HG03558 (cell line): ENCODE data around the gene CUX1.
"Not testable (repeated sequence)": the region's sequence is repeated elsewhere in the genome, so short reads cannot be mapped to it uniquely, and the experiment has no call there.

Source experiments
- ATAC-seq: cut with Tn5 transposase; IDR thresholded peaks from one replicate; pipeline ENCODE4 v1.9.1; 2021; ENCODE audit warnings: moderate number of reproducible peaks; ENCODE audit not compliant: unreplicated experiment; ENCODE audit errors: extremely low read depth

The CUX1 gene

DNA sequence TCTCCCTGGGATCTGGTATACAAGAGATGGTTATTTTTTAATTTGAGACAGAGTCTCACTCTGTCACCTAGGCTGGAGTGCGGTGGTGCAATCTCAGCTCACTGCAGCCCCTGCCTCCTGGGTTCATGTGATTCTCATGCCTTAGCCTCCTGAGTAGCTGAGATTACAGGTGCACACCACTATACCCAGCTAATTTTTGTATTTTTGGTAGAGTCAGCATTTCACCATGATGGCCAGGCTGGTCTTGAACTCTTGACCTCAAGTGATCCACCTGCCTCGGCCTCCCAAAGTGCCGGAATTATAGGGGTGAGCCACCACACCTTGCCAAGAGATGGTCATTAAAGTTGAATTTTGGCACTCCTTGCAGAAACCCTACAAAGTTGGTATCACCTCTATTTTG, 71.1 kb downstream of the CUX1 start:
- not testable (repeated sequence) for ATAC-seq

DNA sequence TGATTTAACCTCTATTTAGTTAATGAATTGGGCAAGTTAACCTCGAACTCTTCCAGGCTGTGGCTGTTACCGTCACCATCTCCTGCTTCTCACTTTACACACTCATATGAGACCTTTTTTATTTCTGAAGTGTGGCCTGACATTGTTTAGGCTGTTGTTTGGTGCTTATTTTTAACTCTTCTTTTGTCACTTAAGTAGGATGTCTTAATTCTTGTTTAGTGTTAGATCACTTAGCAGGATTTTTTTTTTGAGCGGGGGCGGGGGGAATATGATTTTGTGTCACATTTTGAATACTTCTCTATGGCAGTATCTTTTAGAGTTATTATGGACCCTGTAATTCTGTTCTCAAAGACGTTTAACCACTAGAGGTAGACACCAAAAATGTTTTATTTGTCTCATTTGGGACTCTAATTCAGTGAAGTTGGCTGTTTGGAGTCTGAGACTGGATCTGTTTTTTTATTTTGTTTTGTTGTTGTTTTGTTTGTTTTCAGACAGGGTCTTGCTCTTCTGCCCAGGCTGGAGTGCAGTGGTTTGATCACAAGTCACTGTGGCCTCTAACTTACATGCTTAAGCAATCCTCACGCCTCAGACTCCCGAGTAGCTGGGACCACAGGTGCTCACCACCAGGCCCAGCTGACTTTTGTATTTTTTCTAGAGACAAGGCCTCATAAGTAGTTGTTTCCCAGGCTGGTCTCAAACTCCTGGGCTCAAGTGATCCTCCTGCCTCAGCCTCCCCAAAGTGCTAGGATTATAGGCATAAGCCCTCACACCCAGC, 73.5 kb downstream of the CUX1 start:
- no peak for ATAC-seq

DNA sequence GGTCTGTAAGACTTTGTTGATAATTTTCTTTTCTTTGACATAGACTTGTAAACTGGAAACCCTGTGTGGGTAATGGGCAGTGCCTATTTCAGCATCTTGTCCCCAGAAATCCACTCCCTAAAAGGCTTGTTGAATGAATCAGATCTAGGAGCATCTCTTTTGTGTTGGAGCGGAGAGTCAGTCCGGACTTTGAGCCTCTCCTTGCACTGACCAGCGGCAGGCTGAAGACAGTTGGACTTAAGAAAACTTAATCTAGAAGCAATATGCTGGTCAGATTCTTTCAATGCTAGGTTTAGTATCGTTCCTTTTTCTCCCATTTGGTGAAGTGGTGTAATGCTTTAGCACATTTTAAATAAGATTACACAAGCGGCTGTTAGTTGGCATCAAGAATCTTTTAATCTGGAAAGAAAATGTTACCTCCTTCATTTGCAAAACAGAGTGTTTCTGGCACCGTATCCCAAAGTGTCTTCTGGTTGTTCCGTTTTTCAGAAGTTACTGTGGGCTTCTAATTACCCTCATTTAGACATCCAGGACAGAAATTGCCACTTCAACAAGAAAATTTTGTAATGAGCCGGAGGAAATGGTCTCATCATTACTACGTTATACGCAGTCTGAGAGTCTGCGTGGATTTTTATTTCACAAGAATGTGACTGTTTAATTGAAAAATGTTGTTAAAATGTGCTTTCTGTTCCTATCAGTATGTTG, 74.7 kb downstream of the CUX1 start:
- no peak for ATAC-seq

DNA sequence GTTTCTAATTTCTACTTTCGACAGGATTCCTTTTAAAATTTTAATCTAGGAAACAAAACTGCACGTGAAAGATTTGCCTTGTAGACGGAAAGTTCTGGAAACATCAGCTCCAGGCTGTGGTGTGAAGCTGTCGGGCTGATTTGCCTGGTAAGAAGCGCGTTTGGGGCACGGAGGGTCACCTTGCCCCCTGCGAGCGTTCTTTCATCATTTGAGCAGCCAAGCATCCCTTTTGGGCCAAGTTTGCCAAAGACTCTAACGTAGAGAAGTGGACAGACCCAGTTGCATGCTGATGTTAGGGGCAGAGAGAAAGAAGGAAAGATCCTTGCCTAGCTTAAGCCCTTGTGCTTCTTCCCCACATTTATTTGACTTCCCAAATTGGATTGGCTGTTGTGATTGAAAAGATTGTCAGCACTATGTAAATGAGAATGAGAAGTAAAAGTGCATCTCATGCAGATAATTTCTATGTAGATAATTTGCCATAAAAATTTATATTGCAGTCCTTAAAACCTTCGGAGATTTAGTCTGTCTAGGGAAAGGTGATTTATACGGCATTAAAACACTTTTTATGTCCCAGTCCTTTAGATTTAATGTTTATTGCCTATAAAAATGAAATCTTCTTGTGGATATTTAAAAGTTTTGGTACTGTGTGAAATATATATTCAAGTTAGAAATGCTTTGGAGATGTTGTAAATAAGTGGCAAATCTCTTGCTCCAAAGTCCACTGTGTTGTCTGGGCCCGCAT, 76.1 kb downstream of the CUX1 start:
- no peak for ATAC-seq

DNA sequence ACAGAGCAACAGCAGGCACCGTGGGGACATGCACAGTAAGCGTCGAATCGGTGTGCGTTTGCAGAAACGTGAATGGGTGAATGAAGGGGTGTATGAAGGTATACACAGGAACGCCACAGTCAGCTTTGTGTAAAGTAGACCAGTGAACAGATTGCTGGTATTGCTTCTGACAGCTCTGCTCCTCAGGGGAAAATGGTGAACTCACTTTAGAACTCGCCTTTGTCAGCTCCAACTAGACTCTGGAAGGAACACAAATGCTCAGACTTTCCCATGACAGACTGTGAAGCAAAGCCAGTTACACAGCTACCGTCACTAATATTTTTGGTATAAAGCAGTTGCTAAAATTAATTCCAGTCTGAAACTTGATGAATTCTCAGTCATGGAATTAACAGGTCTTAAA, 78.9 kb downstream of the CUX1 start:
- no peak for ATAC-seq

DNA sequence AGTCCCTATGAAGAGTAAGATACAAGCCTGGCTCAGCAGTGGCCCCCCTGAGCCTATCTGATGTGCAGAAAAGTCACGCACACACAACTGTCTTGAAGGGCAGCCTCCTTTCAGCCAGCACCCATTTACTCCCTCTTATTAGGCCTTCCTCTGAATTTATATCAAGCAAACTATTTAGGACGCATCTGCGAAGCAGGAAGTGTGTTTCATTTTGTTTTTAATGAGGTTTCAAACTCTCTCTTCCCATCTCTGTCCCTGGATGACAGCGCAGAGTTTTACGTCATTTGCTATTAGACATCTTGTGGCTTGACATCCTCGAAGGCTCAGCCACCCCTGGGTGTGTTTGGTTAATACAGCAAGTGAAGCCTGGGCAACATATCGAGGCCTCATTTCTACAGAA, 79.5 kb downstream of the CUX1 start:
- ATAC-seq: no peak

DNA sequence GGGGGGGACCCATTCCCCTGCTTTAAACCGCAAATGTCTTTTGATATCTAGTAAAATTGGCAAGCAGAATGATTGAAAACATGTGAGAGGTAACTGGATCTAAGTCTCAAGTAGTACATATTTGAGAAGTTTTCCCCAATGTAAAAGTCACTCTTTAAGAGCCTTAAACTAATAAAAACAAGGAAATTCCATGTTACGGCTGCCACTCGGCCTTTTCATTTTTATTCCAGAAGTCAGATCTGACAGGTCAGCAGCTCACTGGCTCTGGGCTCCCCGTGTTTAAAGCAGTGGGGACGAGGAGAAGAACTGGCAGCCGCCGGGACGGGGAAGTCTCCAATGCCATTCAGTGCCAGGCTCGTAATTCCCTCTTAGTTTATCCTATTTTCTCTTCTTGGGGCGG, 80.7 kb downstream of the CUX1 start:
- no peak for ATAC-seq

DNA sequence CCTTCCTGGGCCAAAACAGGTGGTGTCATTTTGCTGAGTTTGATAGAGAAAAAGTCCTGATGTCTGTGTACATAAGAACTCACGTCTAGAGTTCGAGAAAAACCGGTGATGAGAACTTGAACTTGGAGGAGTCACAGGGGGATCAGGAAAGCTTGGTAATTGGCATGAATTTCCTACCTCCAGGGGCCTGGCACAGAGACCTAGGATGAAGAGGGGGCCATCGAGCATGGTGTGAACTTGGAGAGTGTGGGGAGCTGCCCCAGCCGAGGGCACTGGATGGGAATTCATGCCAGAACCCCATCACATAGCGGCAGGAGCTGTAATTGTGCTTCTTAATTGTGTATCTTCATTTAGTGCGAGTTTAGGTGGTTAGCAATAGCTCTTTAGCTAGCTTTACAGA, 82.2 kb downstream of the CUX1 start:
- no peak for ATAC-seq

DNA sequence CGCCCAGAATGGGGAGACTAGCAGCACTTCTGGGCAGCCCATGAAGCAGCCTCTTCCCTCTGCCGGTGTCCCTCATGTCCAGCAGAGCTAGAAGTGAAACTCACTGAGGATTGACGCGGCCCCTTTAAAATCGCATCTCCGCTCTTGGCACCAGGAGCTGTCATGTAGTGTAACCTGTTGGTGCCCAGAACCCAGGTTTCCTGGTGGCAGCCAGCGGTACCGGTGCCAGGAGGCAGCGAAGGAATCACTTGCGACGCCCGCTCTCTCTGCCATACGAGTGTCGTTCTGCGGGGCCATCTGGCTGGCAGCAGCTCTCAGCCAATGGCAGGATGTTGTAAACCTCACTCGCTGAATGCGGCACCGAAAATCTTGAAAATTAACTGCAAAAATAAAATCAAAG, 82.7 kb downstream of the CUX1 start:
- no peak for ATAC-seq

DNA sequence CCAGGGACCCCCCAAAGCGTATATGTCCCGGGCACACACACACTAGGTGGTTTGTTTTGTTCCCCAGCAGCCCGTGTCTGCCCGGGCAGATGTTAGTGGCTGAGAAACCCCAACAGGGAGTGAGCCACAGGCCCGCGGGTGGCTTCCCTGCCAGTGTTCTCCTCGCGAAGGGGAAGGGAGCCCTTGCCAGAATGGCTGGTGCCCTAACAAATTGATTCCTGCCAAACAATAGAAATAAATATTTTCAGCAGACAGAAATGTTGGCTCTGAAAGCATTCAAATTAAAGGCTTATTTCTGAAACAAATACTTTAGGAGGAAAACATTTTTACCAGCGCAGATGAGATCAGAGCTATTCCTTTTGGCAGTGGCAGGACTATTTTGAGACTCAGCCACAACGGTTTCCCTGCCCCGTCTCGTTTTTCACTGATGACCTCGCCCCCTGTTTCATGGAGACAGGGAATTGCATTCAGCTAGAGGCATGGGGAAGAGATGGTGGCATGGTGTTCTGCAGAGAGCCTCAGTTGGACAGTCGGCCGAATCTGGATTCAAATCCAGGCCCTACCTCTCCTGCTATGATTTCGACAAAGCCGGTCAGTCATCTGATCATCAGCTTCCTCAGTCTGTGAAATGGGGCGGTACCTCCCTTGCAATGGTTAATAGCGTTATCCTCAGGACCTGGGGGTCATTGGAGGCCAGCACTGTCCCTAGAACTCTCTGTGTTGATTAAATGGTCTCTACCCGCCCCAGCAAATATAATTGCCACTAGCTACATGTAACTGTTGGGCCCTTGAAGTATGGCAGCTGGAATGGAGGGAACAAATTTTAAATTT, 84.5 kb downstream of the CUX1 start:
- ATAC-seq: no peak

DNA sequence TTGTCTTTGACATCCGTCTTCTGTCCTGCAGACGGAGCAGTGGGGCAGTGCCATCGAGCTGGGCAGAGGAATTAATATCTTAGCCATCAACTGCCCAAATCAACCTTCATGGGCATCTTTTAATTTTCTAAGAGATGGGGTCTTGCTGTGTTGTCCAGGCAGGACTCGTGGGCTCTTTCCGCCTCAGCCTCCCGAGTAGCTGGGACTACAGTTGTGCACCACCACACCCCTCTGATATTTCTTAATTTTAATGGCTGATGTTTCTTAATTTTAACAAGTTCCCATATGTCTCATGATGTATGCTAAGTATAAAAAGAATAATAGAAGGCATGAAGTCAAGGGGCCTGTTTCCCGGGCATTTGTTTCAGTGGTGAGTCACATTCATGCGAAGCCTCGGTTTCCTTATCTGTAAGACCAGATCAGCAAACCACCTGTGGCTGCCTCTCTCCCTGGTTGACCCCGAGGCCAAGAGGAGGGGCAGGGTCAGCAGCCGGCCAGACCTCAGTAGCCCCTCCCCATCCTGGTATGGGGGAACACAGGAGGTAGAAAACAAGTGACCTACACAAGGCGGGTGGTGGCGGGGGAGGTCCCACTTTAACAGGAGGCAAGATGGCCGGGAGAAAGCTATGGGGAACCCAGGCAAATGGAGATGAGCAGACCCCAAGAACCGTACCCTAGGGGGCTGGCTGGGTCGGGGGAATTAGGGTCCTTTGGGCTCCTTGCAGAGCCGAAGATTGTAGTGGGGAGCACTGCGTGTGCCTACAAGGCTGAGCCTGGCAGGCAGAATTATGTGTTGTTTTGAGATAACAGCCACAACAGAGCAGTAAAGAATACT, 85.5 kb downstream of the CUX1 start:
- no peak for ATAC-seq

DNA sequence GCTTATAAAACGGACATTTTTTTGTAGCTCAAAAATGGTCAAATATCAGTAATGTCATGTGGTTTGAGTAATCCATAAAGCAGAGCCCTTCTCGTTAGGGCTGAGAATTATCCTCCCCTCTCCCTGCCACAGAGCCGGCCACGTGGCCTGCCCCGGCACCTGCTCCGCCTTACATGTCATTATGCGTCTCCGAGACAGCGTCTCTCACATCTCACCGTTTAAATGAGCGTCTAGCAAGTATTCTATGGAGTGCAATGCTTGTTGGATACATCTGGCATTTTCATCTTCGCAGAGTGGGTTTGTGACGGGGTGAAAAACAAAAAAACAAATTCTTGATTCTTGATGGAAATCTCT, 86.1 kb downstream of the CUX1 start:
- no peak for ATAC-seq

DNA sequence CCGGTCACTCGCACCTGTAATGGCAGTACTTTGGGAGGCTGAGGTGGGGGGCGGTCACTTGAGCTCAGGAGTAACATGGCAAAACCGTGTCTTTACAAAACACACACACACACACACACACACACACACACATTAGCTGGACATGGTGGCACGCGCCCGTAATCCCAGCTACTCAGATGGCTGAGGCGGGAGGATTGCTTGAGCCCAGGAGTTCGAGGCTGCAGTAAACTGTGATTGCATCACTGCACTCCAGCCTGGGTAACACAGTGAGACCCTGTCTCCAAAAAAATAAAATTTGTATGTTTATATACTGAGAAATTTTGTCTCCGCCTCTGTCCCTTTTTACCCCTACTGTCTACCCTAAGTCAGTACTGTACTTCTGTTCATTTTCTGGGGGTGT, 86.6 kb downstream of the CUX1 start:
- no peak for ATAC-seq

DNA sequence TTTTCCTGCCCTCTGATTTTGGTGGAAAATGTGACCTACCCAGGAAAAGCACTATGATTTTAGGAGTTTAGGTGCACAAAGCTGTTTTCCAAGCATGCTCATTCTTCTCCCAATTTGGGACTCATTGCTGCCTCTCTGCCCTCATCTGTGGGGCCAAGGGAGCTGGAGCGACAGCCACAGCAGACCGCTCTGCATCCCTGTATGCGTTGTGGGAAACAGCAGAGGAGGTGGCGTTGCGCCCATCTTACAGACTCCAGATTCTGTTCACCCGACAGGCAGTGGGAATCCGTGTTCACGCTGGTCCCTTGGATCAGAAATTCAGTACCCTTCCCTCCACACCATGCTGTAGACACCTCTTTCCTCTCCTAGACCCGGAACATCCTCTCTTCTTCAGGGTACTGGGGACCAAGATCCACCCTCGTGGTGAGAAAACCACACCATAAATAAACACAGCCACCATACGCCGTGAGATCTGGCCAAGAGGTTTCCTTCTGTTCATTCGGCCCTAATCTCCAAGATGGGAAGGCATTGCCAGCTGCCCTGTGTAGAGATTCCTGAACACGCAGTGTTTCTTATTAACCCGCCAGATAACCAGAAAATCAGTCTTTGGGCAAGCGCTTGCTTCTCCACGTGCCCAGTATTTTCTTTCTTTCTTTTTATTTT, 87.9 kb downstream of the CUX1 start:
- no peak for ATAC-seq

DNA sequence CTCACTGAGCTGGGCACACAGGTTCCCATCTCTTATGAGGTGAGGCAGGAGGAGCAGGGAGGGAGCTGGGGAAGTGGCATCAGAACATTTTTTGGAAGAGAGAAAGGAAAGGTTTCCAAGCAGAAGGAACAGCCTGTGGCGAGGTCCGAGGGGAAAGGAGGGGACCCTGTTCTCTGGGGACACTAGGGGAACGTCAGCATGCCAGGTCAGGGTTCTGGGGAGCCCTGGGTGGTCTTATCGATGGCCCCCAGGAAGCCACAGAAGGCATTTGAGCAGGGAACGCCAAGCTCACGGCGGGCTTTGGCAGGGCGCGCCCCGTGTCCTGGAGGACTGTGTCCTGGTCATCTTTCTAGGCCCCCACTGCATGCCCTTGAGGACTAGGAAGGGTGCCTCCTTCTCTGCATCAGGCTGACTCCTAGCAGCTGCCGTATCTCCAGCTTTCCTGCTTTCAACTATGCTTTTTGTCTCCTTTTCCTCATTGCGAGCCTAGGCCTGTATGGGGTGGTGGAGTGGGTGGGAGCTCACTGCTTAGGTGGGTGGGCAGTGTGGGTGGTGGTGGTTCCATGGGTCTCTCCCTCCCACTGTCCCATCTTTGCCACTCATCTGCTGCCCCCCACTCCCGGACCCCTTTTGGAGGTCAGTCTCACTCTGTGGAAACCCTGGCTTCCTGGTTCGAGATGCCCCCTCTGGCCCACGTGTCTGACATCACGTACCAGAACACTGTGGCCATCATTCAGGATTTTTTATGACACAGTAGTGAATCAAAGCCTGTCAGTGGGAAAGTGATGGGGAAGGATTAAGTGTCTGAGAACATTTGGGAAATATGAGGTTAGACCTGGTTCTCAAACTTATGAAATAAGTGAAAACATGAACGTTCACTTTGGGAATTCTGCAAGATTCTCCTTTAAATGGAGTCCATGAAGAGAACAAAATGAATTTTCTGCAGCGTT, 89.1 kb downstream of the CUX1 start:
- no peak for ATAC-seq

DNA sequence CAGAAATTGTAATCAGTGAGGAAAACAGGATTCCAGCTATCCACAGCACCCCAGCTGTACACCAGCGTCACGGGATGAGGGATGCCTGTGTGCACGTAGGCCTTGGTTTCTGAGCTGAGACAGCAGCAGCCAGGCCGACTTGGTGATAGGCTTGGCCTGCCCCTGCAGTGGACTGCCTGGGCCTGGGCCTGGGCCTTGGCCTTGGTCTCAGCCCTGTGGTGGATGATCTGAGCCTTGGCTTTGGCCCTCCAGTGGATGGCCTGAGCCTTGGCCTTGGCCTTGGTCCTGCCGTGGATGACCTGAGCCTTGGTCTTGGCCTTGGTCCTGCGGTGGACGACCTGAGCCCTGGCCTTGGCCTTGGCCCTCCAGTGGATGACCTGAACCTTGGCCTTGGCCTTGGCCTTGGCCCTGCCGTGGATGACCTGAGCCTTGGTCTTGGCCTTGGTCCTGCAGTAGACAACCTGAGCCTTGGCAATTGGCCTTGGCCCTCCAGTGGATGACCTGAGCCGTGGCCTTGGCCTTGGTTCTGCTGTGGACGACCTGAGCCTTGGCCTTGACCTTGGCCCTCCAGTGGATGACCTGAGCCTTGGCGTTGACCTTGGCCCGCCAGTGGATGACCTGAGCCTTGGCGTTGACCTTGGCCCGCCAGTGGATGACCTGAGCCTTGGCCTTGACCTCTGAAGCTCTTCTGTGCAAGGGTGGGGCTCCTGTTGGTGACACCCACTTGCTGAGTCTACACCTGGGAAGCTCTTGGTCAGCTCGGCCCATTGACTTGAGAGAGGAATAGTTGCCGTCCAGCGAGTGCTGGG, 93.8 kb downstream of the CUX1 start:
- no peak for ATAC-seq
